Measurements from ENCODE around the gene MRTFA.

DNA sequence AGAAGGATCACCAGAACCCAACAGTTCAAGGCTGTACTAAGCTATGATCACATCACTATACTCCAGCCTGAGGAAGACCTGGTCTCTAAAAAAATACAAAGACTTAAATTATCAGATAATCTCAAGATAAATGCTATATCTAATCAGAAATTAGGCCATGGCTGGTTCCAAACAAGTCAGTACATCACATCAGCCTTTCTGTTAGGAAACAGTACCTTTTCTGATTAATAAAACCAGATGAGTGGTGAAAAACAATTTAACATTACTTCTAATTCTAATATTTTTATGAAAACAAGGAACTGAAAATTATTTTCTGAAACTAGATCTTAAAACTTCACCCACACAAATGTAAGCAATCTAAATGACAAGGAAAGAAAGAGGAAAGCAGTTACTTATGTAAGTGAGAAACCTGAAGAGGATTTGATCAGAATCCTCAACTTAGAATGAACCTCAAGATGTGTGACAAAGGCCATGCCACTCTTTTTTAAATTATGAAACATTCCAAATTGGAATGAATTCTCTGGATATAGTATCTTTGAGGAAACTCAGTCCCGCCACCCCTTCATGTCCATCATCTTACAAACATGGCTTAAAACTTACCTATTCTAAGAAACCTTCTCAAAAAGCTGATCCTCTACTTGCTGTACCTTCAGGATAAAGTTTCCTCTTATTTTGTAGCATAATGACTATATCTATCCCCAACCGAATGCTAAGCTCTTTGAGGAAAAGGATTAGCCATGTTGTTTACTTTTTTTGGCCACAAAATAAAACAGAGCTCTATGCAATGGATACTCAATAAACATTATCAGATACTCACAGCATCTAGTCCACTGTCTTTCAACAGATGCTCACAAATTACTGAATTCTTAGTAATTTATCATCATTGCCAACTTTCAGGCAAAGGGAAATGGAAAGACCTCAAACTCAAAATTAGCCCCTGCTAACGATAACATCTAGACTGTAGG is 132.0 kb downstream of the MRTFA start:
- TF ChIP-seq, protein P1, sequence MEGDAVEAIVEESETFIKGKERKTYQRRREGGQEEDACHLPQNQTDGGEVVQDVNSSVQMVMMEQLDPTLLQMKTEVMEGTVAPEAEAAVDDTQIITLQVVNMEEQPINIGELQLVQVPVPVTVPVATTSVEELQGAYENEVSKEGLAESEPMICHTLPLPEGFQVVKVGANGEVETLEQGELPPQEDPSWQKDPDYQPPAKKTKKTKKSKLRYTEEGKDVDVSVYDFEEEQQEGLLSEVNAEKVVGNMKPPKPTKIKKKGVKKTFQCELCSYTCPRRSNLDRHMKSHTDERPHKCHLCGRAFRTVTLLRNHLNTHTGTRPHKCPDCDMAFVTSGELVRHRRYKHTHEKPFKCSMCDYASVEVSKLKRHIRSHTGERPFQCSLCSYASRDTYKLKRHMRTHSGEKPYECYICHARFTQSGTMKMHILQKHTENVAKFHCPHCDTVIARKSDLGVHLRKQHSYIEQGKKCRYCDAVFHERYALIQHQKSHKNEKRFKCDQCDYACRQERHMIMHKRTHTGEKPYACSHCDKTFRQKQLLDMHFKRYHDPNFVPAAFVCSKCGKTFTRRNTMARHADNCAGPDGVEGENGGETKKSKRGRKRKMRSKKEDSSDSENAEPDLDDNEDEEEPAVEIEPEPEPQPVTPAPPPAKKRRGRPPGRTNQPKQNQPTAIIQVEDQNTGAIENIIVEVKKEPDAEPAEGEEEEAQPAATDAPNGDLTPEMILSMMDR (conservative IDR thresholded peaks at IDR 0.05), result no peak
- TF ChIP-seq EZH2 (IDR thresholded peaks at IDR 0.05; ENCODE audit: low read depth), result no peak

All from PC-9 (cell line).